Breast epithelium (tissue), 3 donors: ENCODE results near the gene HHIP.

Source experiments
- CTCF ChIP-seq, 3 donors: fragments of 450-650 bp; IDR thresholded peaks; one replicate each; pipeline ENCODE4 v1.5.1; 2016 to 2017; ENCODE audit warnings: antibody characterized with exemption in 3 of 3, mild to moderate bottlenecking in 3 of 3, moderate library complexity in 3 of 3
- POLR2A ChIP-seq: fragments of 450-650 bp; IDR thresholded peaks from one replicate; pipeline ENCODE4 v1.6.1; 2016; ENCODE audit warnings: antibody characterized with exemption, mild to moderate bottlenecking, moderate library complexity
- POLR2AphosphoS5 ChIP-seq, 3 donors: sonication (generic); formaldehyde crosslinking; IDR thresholded peaks; one replicate each; pipeline ENCODE4 v1.6.1; 2017; ENCODE audit warnings: antibody characterized with exemption in 3 of 3

DNA sequence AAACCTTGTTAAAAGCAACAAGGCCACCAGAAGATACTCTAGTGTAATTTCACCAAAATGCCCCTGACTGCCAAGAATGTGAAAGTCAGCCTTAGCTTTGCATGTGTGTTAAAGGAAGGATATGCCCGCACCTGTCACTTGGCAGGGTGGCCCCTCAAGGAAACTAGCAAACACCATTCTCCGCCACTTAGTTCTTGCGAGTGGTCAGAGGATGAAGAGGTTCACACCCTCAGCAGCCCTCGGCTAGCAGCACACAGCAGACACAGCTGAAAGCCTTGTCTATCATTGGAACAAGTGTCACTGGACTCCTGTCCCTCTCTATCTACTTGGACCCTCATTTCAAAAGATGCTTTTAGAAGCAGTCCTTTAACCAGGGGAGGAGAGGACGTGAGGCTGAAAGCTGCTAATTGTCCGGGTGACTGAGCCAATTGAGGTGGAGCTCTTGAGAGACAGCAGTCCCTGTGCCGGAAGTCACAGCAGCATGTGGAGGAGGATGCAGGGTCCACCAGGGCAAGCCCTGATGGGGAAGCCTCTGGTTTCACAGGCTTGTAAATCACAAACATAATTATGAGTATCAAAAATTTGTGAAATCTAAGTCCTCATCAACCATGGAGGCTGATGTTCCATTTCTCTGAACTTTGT lies 18.0 kb downstream of the HHIP start:
- no peak for TF ChIP-seq CTCF (IDR thresholded peaks at IDR 0.05)
- no peak for TF ChIP-seq POLR2A
- TF ChIP-seq POLR2AphosphoS5 (IDR thresholded peaks at IDR 0.05): no peak
